Mammary epithelial cell (primary cell): Measurements from ENCODE around the gene PRKCH.

ENCODE experiments used
- EZH2 ChIP-seq: IDR thresholded peaks from 2 replicates; pipeline ENCODE4 v1.6.1; 2012; ENCODE audit warnings: low read length, inconsistent platforms, borderline replicate concordance
- TF ChIP-seq, protein P1 (sequence below), 2 donors: IDR thresholded peaks in 1 of 2; conservative IDR thresholded peaks in 1 of 2; 2 replicates each; pipeline ENCODE4 v1.5.1; 2011 to 2012; ENCODE audit warnings: inconsistent platforms in 2 of 2, low read length in 2 of 2, mild to moderate bottlenecking in 2 of 2, control low read depth in 1 of 2, low read depth in 1 of 2; ENCODE audit not compliant: insufficient read depth in 1 of 2; ENCODE audit errors: extremely low read depth in 1 of 2

DNA sequence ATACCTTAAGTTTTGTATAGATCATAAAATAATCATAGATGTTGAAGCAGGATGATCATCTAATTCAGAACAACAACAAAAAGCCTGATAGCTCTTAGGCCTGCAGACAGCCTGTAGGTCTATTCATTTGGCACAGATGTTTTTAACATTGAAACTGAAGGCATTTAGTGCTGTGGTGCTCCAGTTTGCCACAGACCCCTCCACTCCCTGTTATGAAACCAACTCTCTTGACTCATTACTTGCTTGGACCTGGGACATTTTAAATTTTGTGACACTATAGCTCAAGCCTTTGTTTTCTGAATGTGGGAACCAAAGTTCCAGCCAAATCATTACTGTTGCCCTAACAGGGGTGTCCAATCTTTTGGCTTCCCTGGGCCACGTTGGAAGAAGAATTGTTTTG, 9.1 kb downstream of the PRKCH start:
- TF ChIP-seq, protein P1, sequence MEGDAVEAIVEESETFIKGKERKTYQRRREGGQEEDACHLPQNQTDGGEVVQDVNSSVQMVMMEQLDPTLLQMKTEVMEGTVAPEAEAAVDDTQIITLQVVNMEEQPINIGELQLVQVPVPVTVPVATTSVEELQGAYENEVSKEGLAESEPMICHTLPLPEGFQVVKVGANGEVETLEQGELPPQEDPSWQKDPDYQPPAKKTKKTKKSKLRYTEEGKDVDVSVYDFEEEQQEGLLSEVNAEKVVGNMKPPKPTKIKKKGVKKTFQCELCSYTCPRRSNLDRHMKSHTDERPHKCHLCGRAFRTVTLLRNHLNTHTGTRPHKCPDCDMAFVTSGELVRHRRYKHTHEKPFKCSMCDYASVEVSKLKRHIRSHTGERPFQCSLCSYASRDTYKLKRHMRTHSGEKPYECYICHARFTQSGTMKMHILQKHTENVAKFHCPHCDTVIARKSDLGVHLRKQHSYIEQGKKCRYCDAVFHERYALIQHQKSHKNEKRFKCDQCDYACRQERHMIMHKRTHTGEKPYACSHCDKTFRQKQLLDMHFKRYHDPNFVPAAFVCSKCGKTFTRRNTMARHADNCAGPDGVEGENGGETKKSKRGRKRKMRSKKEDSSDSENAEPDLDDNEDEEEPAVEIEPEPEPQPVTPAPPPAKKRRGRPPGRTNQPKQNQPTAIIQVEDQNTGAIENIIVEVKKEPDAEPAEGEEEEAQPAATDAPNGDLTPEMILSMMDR (conservative IDR thresholded peaks at IDR 0.05 in 1 of 2, IDR thresholded peaks at IDR 0.05 in 1 of 2; ENCODE audit: extremely low read depth in 1 of 2, insufficient read depth in 1 of 2, low read depth in 1 of 2, low read length in 2 of 2): no peak
- TF ChIP-seq EZH2: no peak
